Skeletal muscle tissue (tissue), 4 donors: ENCODE measurements around the gene MED27. TPM values are rescaled to one million over a fixed set of nuclear protein-coding genes. Genes with fewer than 3 reads are reported as not detected.
"Not testable (repeated sequence)": the region's sequence is repeated elsewhere in the genome, so short reads cannot be mapped to it uniquely, and the experiment has no call there.

Experiments
- H3K27ac ChIP-seq: one replicate; pipeline ENCODE4 v1.7.0; 2013; ENCODE audit warnings: mild to moderate bottlenecking, low read depth, low read length, inconsistent platforms
- H3K27me3 ChIP-seq, 3 donors: one replicate each; pipeline ENCODE4 v1.7.0; 2013; ENCODE audit warnings: low read length in 3 of 3; ENCODE audit not compliant: control insufficient read depth in 3 of 3, insufficient read depth in 3 of 3
- H3K36me3 ChIP-seq, 3 donors: one replicate each; pipeline ENCODE4 v1.7.0; 2013; ENCODE audit warnings: low read length in 3 of 3; ENCODE audit not compliant: control insufficient read depth in 3 of 3, insufficient read depth in 3 of 3
- H3K4me1 ChIP-seq, 3 donors: one replicate each; pipeline ENCODE4 v1.7.0; 2013; ENCODE audit warnings: low read length in 3 of 3, mild to moderate bottlenecking in 3 of 3; ENCODE audit not compliant: control insufficient read depth in 3 of 3, insufficient read depth in 3 of 3
- H3K4me3 ChIP-seq, 3 donors: one replicate each; pipeline ENCODE4 v1.7.0; 2013; ENCODE audit warnings: low read length in 3 of 3
- H3K9ac ChIP-seq, 3 donors: one replicate each; pipeline ENCODE4 v1.7.0; 2013; ENCODE audit warnings: low read length in 3 of 3, mild to moderate bottlenecking in 3 of 3, moderate library complexity in 2 of 3, low read depth in 1 of 3
- H3K9me3 ChIP-seq, 3 donors: one replicate each; pipeline ENCODE4 v1.7.0; 2013; ENCODE audit warnings: low read length in 3 of 3; ENCODE audit not compliant: control insufficient read depth in 3 of 3
- total RNA-seq: library from RNA; depleted of rRNA; stranded (reverse); fragments of >200 nt; gene quantifications from one replicate; pipeline ENCODE4 v1.2.3, GENCODE V29; 2014
- donor health status: Osteomylitis.

The MED27 gene
- total RNA-seq, 1 donor from 2014 or later, result 6.3 TPM

DNA sequence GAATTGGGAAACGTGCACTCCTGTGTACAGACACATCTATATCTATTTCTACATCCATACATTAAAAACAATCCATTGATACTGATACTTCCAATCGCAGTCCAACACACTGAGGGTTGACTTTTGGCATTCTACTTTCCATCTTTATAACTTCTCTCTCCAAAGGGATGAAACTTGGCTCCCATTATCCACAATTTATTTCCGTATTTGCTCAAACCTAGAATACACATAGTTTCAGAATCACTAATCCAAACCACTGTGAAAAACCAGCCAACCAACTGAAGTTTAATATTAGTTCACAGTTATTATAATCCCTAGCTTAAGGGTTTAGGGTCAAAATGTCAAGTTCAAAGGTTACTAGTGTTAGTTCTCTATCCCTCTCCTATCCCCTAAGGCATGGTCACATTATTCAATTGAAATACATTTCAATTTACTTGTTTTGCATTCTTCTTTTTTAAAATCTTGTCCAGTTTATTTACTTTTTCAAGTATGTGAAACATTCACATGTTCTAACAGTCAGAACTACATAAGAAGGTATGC lies 156.5 kb downstream of the MED27 start:
- no peak overlapping the region for H3K4me3 ChIP-seq
- H3K27me3 ChIP-seq, result no peaks in the 10 kb centered on the region
- H3K27ac ChIP-seq, result no peak overlapping the region
- no peaks in the 10 kb centered on the region for H3K9me3 ChIP-seq
- peaks cover 0 to 5% (median 5%) of the 10 kb centered on the region in 3 donors for H3K4me1 ChIP-seq
- H3K9ac ChIP-seq, result no peak overlapping the region
- H3K36me3 ChIP-seq, result no peaks in the 10 kb centered on the region

DNA sequence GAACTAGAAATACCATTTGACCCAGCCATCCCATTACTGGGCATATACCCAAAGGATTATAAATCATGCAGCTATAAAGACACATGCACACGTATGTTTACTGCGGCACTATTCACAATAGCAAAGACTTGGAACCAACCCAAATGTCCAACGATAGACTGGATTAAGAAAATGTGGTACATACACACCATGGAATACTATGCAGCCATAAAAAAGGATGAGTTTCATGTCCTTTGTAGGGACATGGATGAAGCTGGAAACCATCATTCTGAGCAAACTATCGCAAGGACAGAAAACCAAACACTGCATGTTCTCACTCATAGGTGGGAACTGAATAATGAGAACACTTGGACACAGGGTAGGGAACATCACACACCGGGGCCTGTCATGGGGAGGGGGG lies 158.0 kb downstream of the MED27 start:
- not testable (repeated sequence) for H3K36me3 ChIP-seq, H3K4me1 ChIP-seq, H3K9me3 ChIP-seq, H3K9ac ChIP-seq, H3K27ac ChIP-seq, H3K27me3 ChIP-seq, H3K4me3 ChIP-seq

DNA sequence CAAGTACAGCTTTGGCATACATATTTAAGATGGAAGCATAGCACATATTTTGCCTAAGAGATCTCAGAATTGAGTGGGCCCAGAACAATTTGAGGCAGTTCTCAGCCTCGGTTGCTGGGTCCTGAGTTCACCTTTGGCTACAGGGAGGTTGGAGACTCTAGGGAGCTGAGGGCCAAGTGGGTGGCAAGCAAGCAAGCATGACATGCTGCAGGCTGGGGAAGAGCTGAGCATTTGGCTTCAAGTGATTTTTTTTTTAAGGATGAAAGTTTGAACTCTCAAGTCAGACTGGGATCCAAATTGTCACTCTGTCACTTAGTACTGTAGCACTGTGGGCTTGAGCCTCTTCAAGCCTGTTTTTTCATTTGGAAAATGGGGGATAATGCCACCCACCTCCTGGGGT lies 160.5 kb downstream of the MED27 start:
- Histone ChIP-seq H3K9me3 (no peaks in the 10 kb centered on the region), H3K27me3 (no peaks in the 10 kb centered on the region), H3K36me3 (no peaks in the 10 kb centered on the region), H3K9ac (no peak overlapping the region), H3K27ac (no peak overlapping the region), H3K4me1 (peaks cover 7 to 10% (median 10%) of the 10 kb centered on the region in 3 donors), H3K4me3 (no peak overlapping the region)

GRCh38 chr9:131918481-131918880 lies 161.2 kb downstream of the MED27 start:
- H3K27ac ChIP-seq, result no peak overlapping the region
- no peaks in the 10 kb centered on the region for H3K27me3 ChIP-seq
- H3K4me1 ChIP-seq, result peaks cover 7 to 10% (median 10%) of the 10 kb centered on the region in 3 donors
- H3K9me3 ChIP-seq, result no peaks in the 10 kb centered on the region
- H3K36me3 ChIP-seq, result no peaks in the 10 kb centered on the region
- H3K9ac ChIP-seq, result no peak overlapping the region
- no peak overlapping the region for H3K4me3 ChIP-seq

GRCh38 chr9:131917009-131917408 lies 162.7 kb downstream of the MED27 start:
- no peak overlapping the region for H3K4me3 ChIP-seq
- H3K9me3 ChIP-seq, result no peaks in the 10 kb centered on the region
- no peaks in the 10 kb centered on the region for H3K27me3 ChIP-seq
- no peaks in the 10 kb centered on the region for H3K36me3 ChIP-seq
- no peak overlapping the region for H3K27ac ChIP-seq
- H3K9ac ChIP-seq, result no peak overlapping the region
- H3K4me1 ChIP-seq, result peaks cover 7 to 10% (median 10%) of the 10 kb centered on the region in 3 donors

DNA sequence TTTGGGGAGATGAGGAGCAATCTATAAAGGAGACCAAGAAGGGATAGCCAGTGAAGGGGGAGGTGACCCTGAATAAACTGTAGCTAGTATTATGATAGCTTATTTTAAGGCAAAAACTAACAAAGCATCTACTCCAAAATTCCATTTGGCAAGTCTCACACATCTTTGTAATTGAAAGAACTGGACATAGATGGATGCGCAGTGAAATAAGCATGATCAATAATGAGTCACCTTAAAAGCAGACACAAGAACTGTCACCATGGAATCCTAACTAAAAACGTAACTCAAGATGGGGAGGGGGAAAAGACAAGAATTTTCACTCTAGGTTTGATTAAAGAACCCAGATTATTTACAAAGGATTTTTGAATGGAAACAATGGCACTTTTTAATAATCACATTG lies 164.5 kb downstream of the MED27 start:
- Histone ChIP-seq H3K9me3 (no peaks in the 10 kb centered on the region), H3K27ac (no peak overlapping the region), H3K4me1 (peaks cover 7 to 10% (median 10%) of the 10 kb centered on the region in 3 donors), H3K9ac (no peak overlapping the region), H3K36me3 (peaks cover 0 to 4% (median 0%) of the 10 kb centered on the region in 3 donors), H3K27me3 (no peaks in the 10 kb centered on the region), H3K4me3 (no peak overlapping the region)

GRCh38 chr9:131912671-131913070 lies 167.0 kb downstream of the MED27 start:
- no peak overlapping the region for H3K9ac ChIP-seq
- H3K27me3 ChIP-seq, result no peaks in the 10 kb centered on the region
- no peak overlapping the region for H3K27ac ChIP-seq
- H3K36me3 ChIP-seq, result peaks cover 0 to 4% (median 0%) of the 10 kb centered on the region in 3 donors
- peaks cover 7 to 10% (median 10%) of the 10 kb centered on the region in 3 donors for H3K4me1 ChIP-seq
- no peak overlapping the region for H3K4me3 ChIP-seq
- H3K9me3 ChIP-seq, result no peaks in the 10 kb centered on the region

DNA sequence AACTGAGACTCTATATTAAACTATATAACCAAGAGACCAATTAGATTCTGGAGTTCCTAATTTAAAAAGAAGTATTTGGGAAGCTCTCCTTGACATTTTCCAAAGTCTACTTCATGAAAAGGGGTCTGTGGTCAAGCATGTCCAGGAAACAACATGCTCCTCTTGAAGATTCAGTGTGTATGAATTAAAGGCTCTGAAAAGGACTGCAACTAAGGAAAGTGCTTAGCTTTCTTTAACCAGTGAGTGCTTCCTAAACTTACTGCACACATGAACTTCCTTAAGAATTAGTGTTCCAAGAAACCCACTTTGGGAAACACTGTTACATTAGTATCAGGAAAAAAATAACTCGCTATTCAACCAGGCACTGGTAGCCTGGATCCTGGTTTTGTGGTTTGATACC lies 167.6 kb downstream of the MED27 start:
- Histone ChIP-seq H3K36me3 (peaks cover 0 to 4% (median 0%) of the 10 kb centered on the region in 3 donors), H3K4me3 (no peak overlapping the region), H3K27ac (no peak overlapping the region), H3K9me3 (no peaks in the 10 kb centered on the region), H3K27me3 (no peaks in the 10 kb centered on the region), H3K9ac (no peak overlapping the region), H3K4me1 (peaks cover 3 to 6% (median 5%) of the 10 kb centered on the region in 3 donors)

- H3K4me1 ChIP-seq, result no peaks in the 10 kb centered on the region
- H3K36me3 ChIP-seq, result peaks cover 0 to 4% (median 0%) of the 10 kb centered on the region in 3 donors
- no peaks in the 10 kb centered on the region for H3K9me3 ChIP-seq
- no peak overlapping the region for H3K27ac ChIP-seq
- H3K27me3 ChIP-seq, result no peaks in the 10 kb centered on the region
- H3K9ac ChIP-seq, result no peak overlapping the region
- H3K4me3 ChIP-seq, result no peak overlapping the region
Observed at GRCh38 chr9:131910572-131910971, 169.1 kb downstream of the MED27 start.

DNA sequence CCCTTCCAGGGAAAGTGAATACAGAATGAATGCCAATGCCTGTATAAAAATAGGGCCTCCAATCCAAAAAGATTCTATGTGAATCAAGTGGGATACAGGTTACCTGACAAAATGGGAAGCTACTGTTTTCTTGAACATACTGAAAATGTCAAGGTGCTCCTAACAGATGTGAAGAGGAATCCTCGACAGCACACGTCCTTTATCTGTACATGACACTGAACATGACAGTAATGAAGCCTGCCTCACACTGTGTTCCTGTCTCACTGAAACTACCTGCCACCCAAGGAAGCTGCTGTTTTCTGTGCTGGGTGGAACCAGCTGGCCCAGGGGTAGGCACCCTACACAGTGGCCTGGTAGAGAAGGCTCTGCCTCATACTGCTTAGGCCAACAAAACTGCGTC lies 174.5 kb downstream of the MED27 start:
- no peak overlapping the region for H3K27ac ChIP-seq
- no peaks in the 10 kb centered on the region for H3K9me3 ChIP-seq
- no peaks in the 10 kb centered on the region for H3K4me1 ChIP-seq
- no peaks in the 10 kb centered on the region for H3K27me3 ChIP-seq
- H3K4me3 ChIP-seq, result no peak overlapping the region
- H3K36me3 ChIP-seq, result peaks cover 0 to 2% (median 0%) of the 10 kb centered on the region in 3 donors
- no peak overlapping the region for H3K9ac ChIP-seq
